Parathyroid adenoma (tissue), 2 donors: ENCODE results near the gene MYOCOS.
A peak's percentile ranks its signal among the peaks of the same experiment; 100 is the strongest.

ENCODE experiments used
- H2AFZ ChIP-seq: fragments of 300-600 bp; sonication (generic); one replicate; pipeline ENCODE4 v1.7.0; 2017; ENCODE audit warnings: antibody characterized with exemption, mild to moderate bottlenecking
- H3K27ac ChIP-seq: fragments of 300-600 bp; sonication (generic); one replicate; pipeline ENCODE4 v1.7.0; 2017
- H3K27me3 ChIP-seq: fragments of 300-600 bp; sonication (generic); one replicate; pipeline ENCODE4 v1.7.0; 2017; ENCODE audit warnings: low read length; ENCODE audit not compliant: control insufficient read depth, insufficient read depth
- H3K36me3 ChIP-seq: fragments of 300-600 bp; sonication (generic); one replicate; pipeline ENCODE4 v1.7.0; 2017; ENCODE audit warnings: low read length; ENCODE audit not compliant: control insufficient read depth, insufficient read depth
- H3K4me1 ChIP-seq: fragments of 300-600 bp; sonication (generic); one replicate; pipeline ENCODE4 v1.7.0; 2017; ENCODE audit warnings: control low read depth
- H3K4me2 ChIP-seq: fragments of 300-600 bp; sonication (generic); one replicate; pipeline ENCODE4 v1.7.0; 2017; ENCODE audit warnings: low read length
- H3K4me3 ChIP-seq: fragments of 300-600 bp; sonication (generic); one replicate; pipeline ENCODE4 v1.7.0; 2017; ENCODE audit warnings: low read depth, low read length
- H3K79me2 ChIP-seq: fragments of 300-600 bp; sonication (generic); one replicate; pipeline ENCODE4 v1.7.0; 2017; ENCODE audit warnings: control low read depth
- H3K9ac ChIP-seq: fragments of 300-600 bp; sonication (generic); one replicate; pipeline ENCODE4 v1.7.0; 2017; ENCODE audit warnings: mild to moderate bottlenecking
- H3K9me3 ChIP-seq: fragments of 300-600 bp; sonication (generic); one replicate; pipeline ENCODE4 v1.7.0; 2017; ENCODE audit warnings: low read length; ENCODE audit not compliant: control insufficient read depth
- CTCF ChIP-seq: fragments of 300-600 bp; sonication (generic); IDR thresholded peaks from one replicate; pipeline ENCODE4 v1.7.0; 2017; ENCODE audit warnings: antibody characterized with exemption, mild to moderate bottlenecking
- donor health status: primary hyperparathyroidism.

The MYOCOS gene

GRCh38 chr1:171645553-171646248 lies 23.7 kb downstream of the MYOCOS start:
- H3K4me3 ChIP-seq = no peak overlapping the region
- H3K36me3 ChIP-seq = no peaks in the 10 kb centered on the region
- no peaks in the 10 kb centered on the region for H3K27me3 ChIP-seq
- H2AFZ ChIP-seq = peak overlapping the region; percentile 51
- no peak overlapping the region for H3K27ac ChIP-seq
- H3K9me3 ChIP-seq = no peaks in the 10 kb centered on the region
- H3K4me2 ChIP-seq = no peak overlapping the region
- TF ChIP-seq CTCF = no peak
- H3K4me1 ChIP-seq = no peaks in the 10 kb centered on the region
- H3K79me2 ChIP-seq = no peaks in the 10 kb centered on the region
- no peak overlapping the region for H3K9ac ChIP-seq

GRCh38 chr1:171646249-171646560 lies 24.2 kb downstream of the MYOCOS start:
- H3K36me3 ChIP-seq = no peaks in the 10 kb centered on the region
- TF ChIP-seq CTCF = no peak
- H3K79me2 ChIP-seq = no peaks in the 10 kb centered on the region
- no peak overlapping the region for H3K9ac ChIP-seq
- H3K9me3 ChIP-seq = no peaks in the 10 kb centered on the region
- H2AFZ ChIP-seq = no peak overlapping the region
- H3K4me3 ChIP-seq = no peak overlapping the region
- no peak overlapping the region for H3K4me2 ChIP-seq
- H3K27me3 ChIP-seq = no peaks in the 10 kb centered on the region
- H3K27ac ChIP-seq = no peak overlapping the region
- H3K4me1 ChIP-seq = no peaks in the 10 kb centered on the region

- Histone ChIP-seq H2AFZ (no peak within 1 kb of the TSS), H3K9ac (no peak within 1 kb of the TSS), H3K4me2 (no peak within 1 kb of the TSS), H3K27me3 (no peaks in the 10 kb centered on the region), H3K27ac (no peak within 1 kb of the TSS), H3K36me3 (no peaks in the 10 kb centered on the region), H3K79me2 (no peaks in the 10 kb centered on the region), H3K4me3 (no peak within 1 kb of the TSS), H3K9me3 (no peaks in the 10 kb centered on the region), H3K4me1 (no peaks in the 10 kb centered on the region)
- TF ChIP-seq CTCF = no peak
Measured at GRCh38 chr1:171652234-171652822, 30.3 kb downstream of the MYOCOS start, which contains the start of gene MYOC. Gene MYOC, minus strand, starts transcription at chr1:171652688. Its CDS starts 77 bp downstream, at chr1:171652611.

GRCh38 chr1:171653796-171654195 lies 31.8 kb downstream of the MYOCOS start:
- Histone ChIP-seq H3K27me3 (no peaks in the 10 kb centered on the region), H3K27ac (peak overlapping the region; percentile 56), H2AFZ (peak overlapping the region; percentile 5), H3K79me2 (no peaks in the 10 kb centered on the region), H3K4me2 (no peak overlapping the region), H3K36me3 (no peaks in the 10 kb centered on the region), H3K9ac (no peak overlapping the region), H3K9me3 (no peaks in the 10 kb centered on the region), H3K4me1 (no peaks in the 10 kb centered on the region), H3K4me3 (no peak overlapping the region)
- no peak for TF ChIP-seq CTCF
